SU-DHL-6 (cell line): ENCODE data around the gene KIF24.

Source experiments
- EZH2phosphoT487 ChIP-seq: fragments of 200-600 bp; sonication (generic), shearing (Covaris generic); conservative IDR thresholded peaks from 2 replicates; pipeline ENCODE4 v1.6.1; 2018; ENCODE audit warnings: mild to moderate bottlenecking, antibody characterized with exemption, low read length, moderate library complexity, mixed read lengths
- TF ChIP-seq, protein P1 (sequence below): fragments of 200-600 bp; sonication (generic); IDR thresholded peaks from one replicate; pipeline ENCODE4 v1.5.1; 2017; ENCODE audit warnings: antibody characterized with exemption, mild to moderate bottlenecking, low read length, moderate library complexity; ENCODE audit not compliant: insufficient read depth, poor library complexity, severe bottlenecking

- TF ChIP-seq, protein P1, sequence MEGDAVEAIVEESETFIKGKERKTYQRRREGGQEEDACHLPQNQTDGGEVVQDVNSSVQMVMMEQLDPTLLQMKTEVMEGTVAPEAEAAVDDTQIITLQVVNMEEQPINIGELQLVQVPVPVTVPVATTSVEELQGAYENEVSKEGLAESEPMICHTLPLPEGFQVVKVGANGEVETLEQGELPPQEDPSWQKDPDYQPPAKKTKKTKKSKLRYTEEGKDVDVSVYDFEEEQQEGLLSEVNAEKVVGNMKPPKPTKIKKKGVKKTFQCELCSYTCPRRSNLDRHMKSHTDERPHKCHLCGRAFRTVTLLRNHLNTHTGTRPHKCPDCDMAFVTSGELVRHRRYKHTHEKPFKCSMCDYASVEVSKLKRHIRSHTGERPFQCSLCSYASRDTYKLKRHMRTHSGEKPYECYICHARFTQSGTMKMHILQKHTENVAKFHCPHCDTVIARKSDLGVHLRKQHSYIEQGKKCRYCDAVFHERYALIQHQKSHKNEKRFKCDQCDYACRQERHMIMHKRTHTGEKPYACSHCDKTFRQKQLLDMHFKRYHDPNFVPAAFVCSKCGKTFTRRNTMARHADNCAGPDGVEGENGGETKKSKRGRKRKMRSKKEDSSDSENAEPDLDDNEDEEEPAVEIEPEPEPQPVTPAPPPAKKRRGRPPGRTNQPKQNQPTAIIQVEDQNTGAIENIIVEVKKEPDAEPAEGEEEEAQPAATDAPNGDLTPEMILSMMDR = no peak
- no peak for TF ChIP-seq EZH2phosphoT487
These were observed 49.7 kb downstream of the KIF24 start for GRCh38 chr9:34279411-34279810.
